Right lobe of liver (tissue), 4 donors: ENCODE data around the gene KCNN1.

Experiments used
- CTCF ChIP-seq, 4 donors: fragments of 200-600 bp in 3 of 4; fragments of 450-650 bp in 1 of 4; IDR thresholded peaks; one replicate each; pipeline versions ENCODE4 v1.5.1 to v1.8.0; 2016 to 2022; ENCODE audit warnings: antibody characterized with exemption in 4 of 4, mild to moderate bottlenecking in 2 of 4
- POLR2A ChIP-seq: fragments of 450-650 bp; IDR thresholded peaks from one replicate; pipeline ENCODE4 v1.6.1; 2017; ENCODE audit warnings: antibody characterized with exemption, mild to moderate bottlenecking
- donor health status: DM: no; HTN: no; CAD: no.
- donor health status: DM: no; HTN: no; CAD: no.
- donor health status: DM: no; HTN: yes; CAD: no.

GRCh38 chr19:17932485-17933338, 34.2 kb upstream of the KCNN1 start, which contains the start of gene CCDC124:
- peak; percentile 84 to 91 (median 88) for TF ChIP-seq CTCF (IDR thresholded peaks at IDR 0.05)
- peak; percentile 76 for TF ChIP-seq POLR2A
